A673 (cell line): Measurements from ENCODE around the gene CLDN16.

Experiments used
- EZH2 ChIP-seq: fragments of 200-600 bp; sonication (generic); IDR thresholded peaks from 2 replicates; pipeline ENCODE4 v1.6.1; 2017; ENCODE audit warnings: borderline replicate concordance, low read depth, mild to moderate bottlenecking, mixed read lengths, antibody characterized with exemption, low read length; ENCODE audit not compliant: poor library complexity, severe bottlenecking
- TF ChIP-seq, protein P1 (sequence below): fragments of 300-800, 200-600 bp; sonication (generic); conservative IDR thresholded peaks from 2 replicates; pipeline ENCODE4 v1.5.1; 2017; ENCODE audit warnings: low read depth, mild to moderate bottlenecking, antibody characterized with exemption, low read length, moderate library complexity, mixed read lengths

DNA sequence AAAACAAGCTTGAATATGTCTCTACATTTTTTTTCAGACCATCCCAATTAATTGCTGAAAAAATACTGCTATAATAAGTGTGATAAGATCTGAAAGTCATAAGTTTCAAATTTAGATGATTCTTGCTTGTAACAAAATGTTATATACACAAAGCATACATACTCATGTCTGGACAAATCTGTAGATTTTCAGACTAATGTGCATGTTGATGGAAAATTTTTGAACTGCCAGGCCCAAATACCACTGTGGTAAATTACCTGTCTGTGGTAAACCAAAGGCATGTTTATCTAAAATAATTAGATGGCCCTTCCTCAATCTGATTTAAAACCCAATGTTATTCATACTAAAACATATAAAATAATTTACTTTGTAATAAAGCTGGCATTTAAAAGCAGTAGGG lies 31.7 kb upstream of the CLDN16 start:
- TF ChIP-seq, protein P1, sequence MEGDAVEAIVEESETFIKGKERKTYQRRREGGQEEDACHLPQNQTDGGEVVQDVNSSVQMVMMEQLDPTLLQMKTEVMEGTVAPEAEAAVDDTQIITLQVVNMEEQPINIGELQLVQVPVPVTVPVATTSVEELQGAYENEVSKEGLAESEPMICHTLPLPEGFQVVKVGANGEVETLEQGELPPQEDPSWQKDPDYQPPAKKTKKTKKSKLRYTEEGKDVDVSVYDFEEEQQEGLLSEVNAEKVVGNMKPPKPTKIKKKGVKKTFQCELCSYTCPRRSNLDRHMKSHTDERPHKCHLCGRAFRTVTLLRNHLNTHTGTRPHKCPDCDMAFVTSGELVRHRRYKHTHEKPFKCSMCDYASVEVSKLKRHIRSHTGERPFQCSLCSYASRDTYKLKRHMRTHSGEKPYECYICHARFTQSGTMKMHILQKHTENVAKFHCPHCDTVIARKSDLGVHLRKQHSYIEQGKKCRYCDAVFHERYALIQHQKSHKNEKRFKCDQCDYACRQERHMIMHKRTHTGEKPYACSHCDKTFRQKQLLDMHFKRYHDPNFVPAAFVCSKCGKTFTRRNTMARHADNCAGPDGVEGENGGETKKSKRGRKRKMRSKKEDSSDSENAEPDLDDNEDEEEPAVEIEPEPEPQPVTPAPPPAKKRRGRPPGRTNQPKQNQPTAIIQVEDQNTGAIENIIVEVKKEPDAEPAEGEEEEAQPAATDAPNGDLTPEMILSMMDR, result no peak
- TF ChIP-seq EZH2, result no peak
